Mammary epithelial cell (primary cell): Measurements from ENCODE around the gene DCDC1.

Experiments used
- CTCF ChIP-seq, 2 donors: IDR thresholded peaks in 1 of 2; conservative IDR thresholded peaks in 1 of 2; 2 replicates each; pipeline ENCODE4 v1.5.1; 2011 to 2012; ENCODE audit warnings: inconsistent platforms in 2 of 2, low read length in 2 of 2, mild to moderate bottlenecking in 2 of 2, control low read depth in 1 of 2, low read depth in 1 of 2; ENCODE audit not compliant: insufficient read depth in 1 of 2; ENCODE audit errors: extremely low read depth in 1 of 2
- EZH2 ChIP-seq: IDR thresholded peaks from 2 replicates; pipeline ENCODE4 v1.6.1; 2012; ENCODE audit warnings: low read length, inconsistent platforms, borderline replicate concordance

GRCh38 chr11:31323145-31323544 is 46.4 kb downstream of the DCDC1 start:
- TF ChIP-seq EZH2 (no peak), CTCF (conservative IDR thresholded peaks at IDR 0.05 in 1 of 2, IDR thresholded peaks at IDR 0.05 in 1 of 2; ENCODE audit: extremely low read depth in 1 of 2, insufficient read depth in 1 of 2, low read depth in 1 of 2, low read length in 2 of 2) (no peak)
